ENCODE measurements around the gene PTCD3.

- TF ChIP-seq CTCF (IDR thresholded peaks at IDR 0.05) (no peak), JUND (IDR thresholded peaks at IDR 0.05) (no peak), EP300 (IDR thresholded peaks at IDR 0.05; ENCODE audit: borderline replicate concordance in 1 of 2, low read depth in 1 of 2, low read length in 1 of 2) (no peak), ZBTB33 (IDR thresholded peaks at IDR 0.05; ENCODE audit: borderline replicate concordance, low read depth) (no peak), YY1 (IDR thresholded peaks at IDR 0.05; ENCODE audit: low read depth) (no peak), CHD2 (IDR thresholded peaks at IDR 0.05; ENCODE audit: low read length, partially characterized antibody) (no peak), USF2 (IDR thresholded peaks at IDR 0.05; ENCODE audit: borderline replicate concordance, low read depth, low read length) (no peak), POLR2AphosphoS5 (IDR thresholded peaks at IDR 0.05; ENCODE audit: low read depth, low read length) (no peak), RCOR1 (IDR thresholded peaks at IDR 0.05; ENCODE audit: low read length) (no peak), TCF12 (IDR thresholded peaks at IDR 0.05) (no peak), GABPA (IDR thresholded peaks at IDR 0.05; ENCODE audit: low read depth) (no peak), MXI1 (IDR thresholded peaks at IDR 0.05; ENCODE audit: low read depth, low read length) (no peak), RAD21 (IDR thresholded peaks at IDR 0.05; ENCODE audit: low read length) (no peak), REST (IDR thresholded peaks at IDR 0.05; ENCODE audit: low read depth, low read length) (no peak)
These were observed 17.4 kb downstream of the PTCD3 start for GRCh38 chr2:86123328-86123925.
